ENCODE results near the gene EFNA2.
A peak's percentile ranks its signal among the peaks of the same experiment; 100 is the strongest.
"Not testable (repeated sequence)": the region's sequence is repeated elsewhere in the genome, so short reads cannot be mapped to it uniquely, and the experiment has no call there.

The EFNA2 gene

DNA sequence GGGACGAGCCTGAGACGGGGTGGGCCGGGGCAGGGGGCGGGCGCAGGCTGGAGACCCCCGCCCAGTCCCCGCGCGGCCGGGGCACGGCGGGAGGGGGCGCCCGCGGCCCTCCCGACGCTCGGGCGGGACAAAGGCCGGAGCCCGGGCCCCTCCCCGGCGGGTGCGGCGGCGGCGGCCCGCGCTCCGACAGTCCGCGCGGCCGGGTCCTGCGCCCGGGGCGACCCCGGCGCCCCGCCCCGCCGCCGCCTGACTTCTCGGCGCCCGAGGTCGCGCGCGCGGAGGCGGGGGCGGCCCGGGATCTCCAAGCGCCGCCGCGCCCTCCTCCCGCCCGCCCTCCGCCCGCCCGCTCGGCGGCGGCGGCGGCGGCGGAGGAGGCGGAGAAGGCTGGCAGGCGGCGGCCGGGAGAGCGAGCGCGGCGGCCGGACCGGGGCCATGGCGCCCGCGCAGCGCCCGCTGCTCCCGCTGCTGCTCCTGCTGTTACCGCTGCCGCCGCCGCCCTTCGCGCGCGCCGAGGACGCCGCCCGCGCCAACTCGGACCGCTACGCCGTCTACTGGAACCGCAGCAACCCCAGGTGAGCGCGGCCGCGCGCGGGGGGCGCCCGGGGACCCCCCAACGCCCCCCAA is at the start of gene EFNA2:
Gene EFNA2, plus strand, starts transcription at position 137 of the 624 bp plus-strand sequence. Its CDS starts 296 bp downstream, at position 433.
- no peak for DNase-seq

DNA sequence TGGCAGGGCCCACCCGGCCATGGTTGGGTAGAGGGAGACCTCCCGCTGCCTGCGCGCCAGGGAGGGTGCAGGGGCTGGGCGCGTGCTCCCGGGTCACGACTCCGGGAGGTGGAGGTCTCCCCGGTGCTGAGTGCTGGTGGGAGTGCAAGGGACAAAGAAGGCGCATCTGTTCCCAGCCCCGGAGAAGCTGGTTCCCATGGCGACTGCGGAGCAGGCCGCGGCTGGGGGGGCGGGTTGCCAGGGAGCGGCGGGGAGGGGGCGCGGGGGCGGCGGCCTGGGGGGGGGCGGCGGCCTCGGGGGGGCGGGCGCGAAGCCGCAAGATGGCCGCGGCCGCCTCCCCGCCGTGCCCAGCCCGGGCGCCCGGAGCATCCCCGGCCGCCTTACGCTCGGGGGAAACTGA is 49.1 kb upstream of the EFNA2 start:
- no peak for DNase-seq

DNA sequence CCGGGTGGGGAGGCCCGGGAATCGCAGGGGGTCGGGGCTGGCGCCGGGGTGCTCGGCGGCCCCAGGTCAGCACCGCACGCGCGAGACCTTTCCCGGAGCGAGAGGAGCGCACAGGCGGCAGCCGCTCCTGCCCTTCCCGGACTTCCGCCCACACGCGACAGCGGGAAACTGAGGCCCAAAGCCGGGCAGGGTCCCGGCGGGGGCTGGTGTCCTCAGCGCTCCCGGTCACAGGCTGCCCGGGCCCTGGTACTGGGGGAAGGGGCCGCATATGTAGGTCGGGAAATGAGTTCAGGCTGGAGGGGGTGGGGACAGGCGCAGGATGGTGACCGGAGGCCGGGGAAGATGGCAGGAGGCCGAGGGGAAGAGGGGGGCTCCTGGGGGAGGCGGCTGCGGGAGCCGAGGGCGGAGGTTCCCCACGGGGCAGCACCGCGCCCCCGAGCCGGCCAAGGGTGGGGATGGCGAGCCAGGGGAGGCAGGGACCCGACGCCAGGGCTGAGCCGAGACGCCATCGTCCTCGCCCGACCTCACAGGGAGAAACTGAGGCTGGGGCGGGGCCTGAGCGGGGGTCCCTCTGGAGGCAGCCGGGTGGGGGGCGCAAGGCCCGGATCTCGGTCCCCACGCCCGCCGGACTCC is 48.5 kb upstream of the EFNA2 start:
- DNase-seq: no peak

DNA sequence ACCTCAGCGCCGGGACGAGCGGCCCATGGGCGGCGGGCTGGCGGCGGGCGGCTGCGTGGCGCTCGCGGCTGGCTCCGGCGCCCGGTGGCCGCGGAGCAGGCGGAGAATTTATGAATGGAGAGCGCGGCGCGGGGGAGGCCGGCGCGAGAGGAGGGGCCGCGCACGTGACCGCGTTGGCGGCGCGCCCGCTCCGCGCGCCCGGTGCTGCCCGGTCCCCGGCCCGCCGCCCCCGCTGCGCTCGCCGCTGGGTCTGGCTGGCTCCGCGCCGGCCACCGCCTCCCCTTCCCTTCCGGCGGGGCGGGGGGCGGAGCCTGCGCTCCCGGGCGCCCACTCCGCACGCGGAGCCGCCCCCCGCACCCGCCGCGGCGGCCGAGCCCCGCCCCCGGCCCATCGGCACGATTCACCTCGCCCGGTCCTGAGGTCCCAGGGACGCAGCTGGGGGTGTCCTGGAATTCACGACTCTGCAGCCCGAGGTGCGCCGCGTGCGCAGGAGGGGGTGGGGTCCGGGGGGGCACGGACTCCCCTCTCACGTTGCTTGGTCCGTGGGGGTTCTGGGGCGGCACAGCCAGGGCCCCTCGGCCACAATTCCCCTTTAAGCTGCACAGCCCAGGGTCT is 47.8 kb upstream of the EFNA2 start, which contains the start of gene CBARP:
Gene CBARP, minus strand, starts transcription at position 252 of the 615 bp plus-strand sequence. CDS start 1,905 bp downstream, outside the sequence.
- no peak for DNase-seq

DNA sequence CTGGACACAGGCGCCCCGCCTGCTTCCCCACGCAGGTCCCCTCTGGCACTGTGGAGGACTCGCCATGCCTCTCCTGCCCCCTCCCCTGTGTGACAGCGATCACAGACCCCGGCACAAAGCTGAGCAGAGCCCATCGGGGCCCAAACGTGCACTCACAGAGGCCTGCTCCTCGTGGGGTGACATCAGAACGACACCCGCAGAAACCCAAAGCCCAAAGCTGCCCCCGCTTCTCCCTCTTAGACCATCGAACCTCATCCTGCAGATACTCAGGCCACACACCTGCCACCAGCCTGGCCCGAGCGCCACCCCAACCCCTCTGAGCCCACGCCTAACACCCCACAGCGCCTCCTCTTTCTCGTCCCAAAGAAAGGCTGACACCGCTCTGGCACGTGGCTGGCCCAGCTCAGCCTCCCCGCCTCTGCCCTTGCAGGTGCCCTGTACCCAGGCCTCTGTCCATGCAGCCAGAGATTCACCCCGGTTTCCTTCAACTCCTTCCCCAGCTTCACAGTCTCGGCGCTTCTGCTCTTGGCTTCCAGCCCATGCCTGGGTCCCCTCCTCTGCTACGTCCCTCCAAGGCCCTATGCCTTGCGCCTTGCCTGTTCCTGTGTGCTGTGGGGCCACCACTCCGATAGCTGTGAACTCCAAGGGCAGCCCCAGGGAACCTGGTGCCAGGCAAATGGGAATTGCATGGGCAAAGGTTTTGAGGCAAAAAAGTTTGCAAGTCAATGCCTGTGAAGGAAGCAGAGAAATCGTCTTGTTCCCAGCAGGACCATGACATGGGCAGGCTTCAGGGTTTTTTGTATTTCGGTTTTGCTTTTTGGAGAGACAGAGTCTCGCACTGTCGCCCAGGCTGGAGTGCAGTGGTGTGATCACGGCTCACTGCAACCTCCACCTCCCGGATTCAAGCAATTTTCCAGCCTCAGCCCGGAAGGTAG is 47.0 kb upstream of the EFNA2 start:
- no peak for DNase-seq

DNA sequence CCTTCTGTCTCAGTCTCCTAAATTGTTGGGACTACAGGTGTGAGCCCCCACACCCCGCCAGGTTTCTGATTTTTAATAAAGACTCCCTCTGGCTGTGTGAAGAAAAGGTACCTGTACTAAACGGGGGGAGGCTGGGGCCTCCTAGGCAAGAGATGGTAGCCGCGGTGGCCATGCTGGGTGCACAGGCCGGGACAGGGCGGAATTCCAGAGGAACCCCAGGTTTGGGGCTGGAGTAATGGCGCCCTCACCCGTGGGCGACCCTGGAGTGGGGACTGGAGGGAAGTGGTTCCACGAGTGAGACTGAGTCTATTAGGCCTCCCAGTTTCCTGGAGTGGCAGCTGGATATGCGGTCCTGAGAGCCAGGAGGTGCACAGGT is 46.3 kb upstream of the EFNA2 start:
- DNase-seq: no peak

DNA sequence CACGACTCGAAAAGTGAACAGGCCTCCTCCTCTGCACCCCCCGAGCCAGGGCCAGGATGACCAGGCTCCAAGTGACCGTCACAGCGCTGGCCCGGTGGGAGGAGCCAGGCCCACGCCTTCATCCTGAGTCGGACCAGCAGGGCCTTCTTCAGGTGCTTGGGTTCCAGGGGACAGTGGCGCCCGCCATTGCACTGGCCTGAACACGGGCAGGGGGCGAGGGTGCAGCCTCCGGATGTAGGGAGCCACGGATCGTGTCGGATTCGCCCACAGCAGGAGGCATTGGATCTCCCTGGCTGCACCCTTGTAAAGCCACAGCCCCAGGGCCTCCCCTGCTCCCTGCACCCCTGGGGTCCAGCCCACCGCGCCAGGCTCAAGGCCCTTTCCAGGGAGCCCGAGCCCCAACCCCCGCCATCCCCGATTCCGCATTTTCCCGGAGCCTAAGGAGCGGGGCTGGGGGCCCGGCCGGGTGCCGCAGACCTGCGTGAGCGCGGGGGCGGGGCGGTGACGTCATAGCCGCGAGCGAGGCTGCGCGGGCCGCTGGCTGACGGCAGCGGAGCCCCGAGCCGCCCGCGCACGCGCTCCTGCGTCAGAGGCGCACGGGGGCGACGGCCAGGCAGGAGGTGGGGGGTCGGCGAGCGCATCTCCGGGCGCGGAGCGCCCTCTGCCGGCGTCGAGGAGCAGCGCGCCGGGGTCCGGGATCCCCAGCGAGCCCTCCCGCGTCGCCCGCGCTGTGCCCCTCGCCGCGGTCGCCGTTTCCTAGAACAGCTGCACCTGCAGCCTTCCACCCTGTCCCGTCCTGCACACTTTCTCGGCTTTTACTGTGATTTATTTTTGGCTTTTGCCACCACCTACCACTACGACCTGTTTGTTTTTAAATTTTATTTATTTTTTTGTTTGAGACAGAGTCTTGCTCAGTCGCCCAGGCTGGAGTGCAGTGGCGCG is 45.6 kb upstream of the EFNA2 start:
- peak; percentile 93 for DNase-seq

DNA sequence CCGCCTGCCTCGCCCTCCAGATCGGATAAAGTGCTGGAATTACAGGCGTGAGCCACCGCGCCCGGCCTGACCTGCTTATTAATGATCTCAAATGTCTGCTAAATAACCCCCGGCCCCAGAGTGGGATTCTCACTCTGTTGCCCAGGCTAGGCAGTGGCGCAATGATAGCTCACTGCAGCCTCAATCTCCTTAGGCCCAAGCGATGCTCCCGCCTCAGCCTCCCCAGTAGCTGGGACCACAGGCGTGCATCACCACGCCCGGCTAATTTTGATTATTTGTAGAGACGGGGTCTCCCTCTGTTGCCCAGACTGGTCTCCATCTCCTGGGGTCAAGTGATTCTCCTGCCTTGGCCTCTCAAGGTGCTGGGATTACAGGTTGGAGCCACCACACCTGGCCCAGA is 44.7 kb upstream of the EFNA2 start:
- no peak for DNase-seq

DNA sequence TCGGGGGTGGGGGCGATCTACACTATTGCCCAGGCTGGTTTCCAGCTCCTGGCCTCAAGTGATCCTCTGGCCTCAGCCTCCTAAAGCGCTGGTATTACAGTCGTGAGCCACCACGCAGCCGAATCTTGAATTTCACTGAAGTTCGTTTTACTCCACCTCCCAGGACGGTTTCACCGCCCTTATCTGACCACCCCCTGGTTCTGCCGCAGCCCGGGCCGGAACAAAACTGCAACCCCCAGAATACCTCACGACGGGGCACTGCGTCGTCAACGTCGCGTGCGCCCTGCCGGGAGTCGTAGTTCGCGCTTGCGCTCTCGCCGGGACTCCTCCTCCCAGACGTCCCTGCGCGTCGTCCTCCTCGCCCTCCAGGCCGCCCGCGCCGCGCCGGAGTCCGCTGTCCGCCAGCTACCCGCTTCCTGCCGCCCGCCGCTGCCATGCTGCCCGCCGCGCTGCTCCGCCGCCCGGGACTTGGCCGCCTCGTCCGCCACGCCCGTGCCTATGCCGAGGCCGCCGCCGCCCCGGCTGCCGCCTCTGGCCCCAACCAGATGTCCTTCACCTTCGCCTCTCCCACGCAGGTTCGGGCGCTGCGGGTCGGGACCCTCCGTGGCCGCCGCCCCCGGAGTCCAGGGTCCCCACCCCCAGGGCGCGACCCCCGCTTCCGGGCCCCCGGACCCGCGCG is 44.1 kb upstream of the EFNA2 start, which contains the start of gene ATP5F1D:
Gene ATP5F1D, plus strand, starts transcription at position 335 of the 679 bp plus-strand sequence. Its CDS starts 100 bp downstream, at position 435.
- peak; percentile 93 for DNase-seq

DNA sequence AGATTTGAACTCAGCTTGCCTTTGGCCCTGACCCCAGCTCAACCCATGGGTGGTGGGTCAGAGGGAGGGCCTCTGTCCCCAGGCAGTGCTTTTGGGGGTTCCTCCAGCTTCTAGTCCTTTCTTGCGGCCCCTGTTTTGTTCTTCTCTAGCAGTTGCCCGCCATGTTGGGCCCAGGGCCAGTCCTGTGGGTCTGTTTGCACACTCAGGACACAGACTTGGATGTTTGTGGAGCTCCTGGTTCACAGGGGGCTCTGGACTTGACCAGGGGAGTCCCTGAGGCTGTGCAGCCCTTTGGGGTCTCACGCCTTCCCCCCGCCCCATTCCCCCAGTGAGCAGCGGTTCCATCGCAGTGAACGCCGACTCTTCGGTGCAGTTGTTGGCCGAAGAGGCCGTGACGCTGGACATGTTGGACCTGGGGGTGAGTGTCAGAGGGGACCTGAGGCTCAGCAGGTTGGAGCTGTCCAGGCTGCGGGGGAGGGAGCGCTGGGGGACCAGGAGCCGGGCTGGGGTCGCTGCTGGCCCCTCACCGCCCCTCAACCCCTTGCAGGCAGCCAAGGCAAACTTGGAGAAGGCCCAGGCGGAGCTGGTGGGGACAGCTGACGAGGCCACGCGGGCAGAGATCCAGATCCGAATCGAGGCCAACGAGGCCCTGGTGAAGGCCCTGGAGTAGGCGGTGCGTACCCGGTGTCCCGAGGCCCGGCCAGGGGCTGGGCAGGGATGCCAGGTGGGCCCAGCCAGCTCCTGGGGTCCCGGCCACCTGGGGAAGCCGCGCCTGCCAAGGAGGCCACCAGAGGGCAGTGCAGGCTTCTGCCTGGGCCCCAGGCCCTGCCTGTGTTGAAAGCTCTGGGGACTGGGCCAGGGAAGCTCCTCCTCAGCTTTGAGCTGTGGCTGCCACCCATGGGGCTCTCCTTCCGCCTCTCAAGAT is 41.6 kb upstream of the EFNA2 start:
- peak; percentile 87 for DNase-seq

DNA sequence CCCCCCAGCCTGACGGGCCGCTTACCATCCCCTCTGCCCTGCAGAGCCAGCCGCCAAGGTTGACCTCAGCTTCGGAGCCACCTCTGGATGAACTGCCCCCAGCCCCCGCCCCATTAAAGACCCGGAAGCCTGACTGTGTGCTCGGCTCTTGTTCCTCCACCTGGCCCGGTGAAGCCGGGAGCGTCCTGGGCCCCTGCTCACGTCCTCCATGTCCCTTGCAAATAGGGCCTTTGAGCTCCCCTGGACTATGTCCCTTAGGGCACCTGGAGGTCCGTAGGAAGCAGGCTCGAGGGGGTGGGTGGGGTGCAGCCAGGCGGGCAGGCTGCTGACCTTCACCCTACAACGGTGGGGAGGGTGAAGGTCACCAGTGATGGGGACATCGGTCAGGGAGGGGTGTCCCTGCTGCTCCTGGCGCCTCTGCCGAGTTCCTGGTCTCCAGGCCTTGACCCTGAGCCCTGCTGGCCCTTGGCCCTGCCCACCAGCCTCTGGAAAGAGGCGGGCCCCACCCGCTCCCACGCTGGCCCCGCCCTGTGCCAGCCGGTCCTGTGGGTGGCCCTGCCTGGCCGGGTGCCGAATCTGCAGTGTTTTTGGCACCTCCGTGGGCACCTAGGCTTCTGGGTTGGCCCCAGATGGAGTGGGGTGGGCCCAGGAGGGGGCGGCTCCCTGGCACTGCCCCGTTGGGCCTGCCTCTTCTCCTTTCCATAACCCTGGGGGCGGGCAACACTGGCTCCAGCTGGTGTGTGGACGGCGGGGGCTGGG is 40.8 kb upstream of the EFNA2 start:
- DNase-seq: no peak

DNA sequence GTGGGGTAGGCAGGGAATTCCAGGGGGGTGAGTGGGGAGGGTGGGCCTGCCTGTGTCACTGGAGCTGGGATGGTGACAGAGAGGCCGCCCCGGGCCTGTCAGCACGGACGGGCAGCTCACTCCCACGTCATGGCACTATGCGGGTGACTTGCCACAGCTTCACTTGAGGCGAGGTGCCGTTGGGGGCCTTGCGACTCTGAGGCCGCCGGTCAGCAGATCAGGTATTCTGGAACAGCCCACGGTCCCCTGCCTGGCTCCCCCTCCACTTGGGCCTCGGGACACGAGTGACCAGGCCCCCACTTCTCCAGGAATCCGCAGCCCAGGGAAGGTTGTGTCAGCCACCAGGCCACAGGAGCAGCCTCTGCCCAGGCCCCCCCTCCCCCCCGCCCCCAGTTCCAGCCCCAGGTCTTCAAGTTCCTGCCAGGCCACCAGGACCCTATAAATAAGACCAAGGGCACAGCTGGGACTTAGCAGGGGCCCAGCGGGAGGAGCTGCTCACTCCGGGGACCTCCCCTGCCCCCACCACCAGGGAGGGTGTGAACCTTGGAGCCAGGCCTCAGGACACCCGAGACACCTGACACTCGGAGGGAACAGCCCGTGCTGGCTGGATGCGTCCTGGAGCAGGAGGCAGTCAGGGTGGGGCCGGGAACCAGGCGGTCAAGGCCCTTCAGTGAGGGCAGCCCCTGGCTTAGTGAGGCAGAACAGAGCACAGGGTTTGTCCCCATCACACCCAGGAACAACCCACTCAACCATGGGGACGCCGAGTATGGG is 40.0 kb upstream of the EFNA2 start:
- DNase-seq: no peak

DNA sequence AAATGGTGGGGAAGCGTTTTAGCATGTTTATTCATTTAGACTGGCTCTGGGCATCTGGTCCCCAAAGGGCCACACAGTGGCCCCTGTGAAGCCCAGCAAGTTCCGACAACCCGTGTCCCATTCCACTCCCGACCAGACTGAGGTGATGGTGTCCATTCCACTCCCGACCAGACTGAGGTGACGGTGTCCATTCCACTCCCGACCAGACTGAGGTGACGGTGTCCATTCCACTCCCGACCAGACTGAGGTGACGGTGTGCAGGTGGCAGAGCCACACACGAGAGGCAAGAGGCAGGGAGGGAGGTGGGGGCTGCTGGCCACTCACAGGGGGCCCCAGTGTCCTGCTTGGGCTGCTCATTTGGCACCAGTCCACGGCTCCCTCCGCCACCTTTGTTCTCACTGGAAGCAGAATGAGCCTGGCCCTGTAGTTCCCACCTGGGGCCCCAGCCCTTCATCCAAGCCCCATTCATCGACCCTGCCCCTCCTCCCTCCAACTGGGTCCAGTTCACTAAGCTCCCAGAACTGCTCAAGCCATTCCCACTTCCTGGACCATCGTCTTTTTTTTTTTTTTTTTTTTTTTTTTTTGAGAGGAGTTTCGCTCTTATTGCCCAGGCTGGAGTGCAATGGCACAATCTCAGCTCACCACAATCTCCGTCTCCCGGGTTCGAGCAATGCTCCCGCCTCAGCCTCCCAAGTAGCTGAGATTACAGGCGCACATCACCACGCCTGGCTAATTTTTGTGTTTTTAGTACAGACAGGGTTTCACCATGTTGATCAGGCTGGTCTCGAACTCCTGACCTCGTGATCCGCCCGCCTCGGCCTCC is 39.2 kb upstream of the EFNA2 start:
- DNase-seq: not testable (repeated sequence)

DNA sequence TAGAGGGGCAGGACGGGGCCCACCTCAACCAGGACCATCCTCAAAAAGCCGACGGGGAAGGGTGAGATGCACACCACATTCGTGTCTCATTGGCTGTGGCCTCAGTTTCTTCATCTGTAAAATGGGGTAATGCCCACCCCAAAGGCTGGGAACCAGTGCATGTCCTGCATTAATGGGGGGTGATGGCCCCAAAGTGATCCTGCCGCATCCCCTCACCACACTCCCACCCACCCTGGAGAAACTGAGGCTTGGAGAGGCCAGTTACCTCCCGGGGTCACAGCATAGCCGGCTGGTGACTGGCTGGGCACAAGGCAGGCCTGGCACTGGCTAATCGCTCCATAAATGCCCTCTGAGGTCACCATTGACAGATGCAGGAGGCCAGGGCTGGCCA is 37.9 kb upstream of the EFNA2 start:
- DNase-seq: no peak

DNA sequence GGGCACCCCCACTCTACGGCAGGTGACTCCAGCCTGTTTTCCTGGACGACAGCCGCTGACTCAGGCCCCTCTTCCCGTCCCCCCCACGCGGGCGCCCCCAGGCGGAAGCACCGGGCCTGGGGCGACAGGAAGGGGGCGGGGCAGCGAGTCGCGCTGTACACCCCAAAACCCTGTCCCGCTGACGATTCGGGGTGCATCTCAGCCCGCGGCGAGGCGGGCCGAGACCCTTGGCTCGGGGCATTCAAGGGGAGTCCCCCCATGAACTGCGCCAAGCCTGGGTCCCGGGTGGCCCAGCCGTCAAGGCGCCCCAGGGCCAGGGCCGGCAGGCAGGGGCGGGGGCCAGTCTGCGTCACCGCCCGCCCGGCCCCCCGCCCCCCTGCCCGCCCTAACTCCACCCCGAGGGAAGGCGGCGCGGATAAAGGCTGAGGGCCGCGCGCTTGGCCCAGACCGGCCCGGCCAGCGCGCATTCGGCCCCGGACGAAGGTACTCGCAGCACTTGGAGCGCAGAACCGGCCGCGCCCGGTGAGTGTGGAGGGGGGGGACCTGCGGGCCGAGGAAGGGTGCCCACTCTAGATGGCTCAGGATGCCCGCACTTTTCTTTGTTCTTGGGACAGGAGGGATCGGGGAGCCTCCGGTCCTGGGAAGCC is 37.4 kb upstream of the EFNA2 start, which contains the start of gene MIDN:
Gene MIDN, plus strand, starts transcription at position 445 of the 647 bp plus-strand sequence. CDS start 1,714 bp downstream, outside the sequence.
- peak; percentile 62 for DNase-seq

DNA sequence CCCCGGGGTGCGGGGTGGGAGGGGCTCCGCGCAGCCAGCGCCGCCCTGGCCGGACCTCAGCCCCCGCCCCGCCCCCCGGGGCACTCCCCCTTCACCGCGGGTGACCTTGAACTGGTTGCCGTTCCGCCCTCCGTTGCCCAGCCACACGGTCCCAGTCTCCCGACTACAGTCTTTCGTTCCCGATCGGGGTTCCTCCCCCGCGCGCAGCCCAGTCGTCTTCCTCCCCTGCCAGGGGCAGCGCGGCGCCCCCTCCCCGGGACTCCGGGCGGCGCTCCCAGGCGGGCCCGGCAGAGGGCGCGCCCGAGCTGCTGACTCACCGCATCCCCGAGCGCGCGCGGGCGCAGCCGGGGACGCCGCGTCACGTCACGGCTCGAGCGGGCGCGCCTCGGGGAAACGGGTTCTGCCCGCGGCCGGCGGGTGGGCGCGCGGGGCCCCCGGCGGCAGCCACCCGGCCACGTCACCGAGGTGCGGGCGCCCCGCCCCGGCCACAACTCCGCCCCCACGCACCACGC is 36.8 kb upstream of the EFNA2 start:
- peak; percentile 84 for DNase-seq
